ENCODE results near the gene CIROP. TPM values are rescaled to one million over a fixed set of nuclear protein-coding genes. Genes with fewer than 3 reads are reported as not detected.

CIROP gene
- total and polyA plus RNA-seq, 9 of the 15 experiments (the other 6 are each of a cell fraction or from before 2014, with no cell fraction given), result not detected

DNA sequence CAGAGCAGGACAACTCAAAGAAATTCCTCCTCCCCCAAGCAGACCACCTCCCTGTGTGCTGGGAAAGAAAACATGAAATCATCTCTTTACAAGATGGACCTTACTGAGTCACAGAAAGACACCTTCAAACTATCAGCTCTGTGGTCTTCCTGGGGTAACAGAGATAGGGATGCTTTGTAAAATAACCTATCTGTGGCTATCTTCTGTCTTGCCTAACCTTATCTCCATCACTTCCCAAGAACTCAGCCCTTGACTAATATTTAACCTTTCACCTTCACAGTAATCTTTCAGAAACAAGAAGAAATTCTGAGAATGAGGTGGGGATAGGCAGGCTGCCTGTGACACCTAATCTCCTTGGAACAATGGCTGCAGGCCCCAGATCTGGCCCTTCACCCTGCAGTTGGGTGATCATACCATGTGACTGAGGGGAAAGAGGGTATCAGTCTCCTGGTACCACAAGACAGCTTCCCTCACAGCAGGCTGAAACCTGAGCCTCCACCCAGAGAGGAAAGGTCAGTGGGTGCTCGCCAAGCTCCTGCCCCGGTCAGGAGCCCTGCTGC lies 41.6 kb upstream of the CIROP start (continued):
- TF ChIP-seq GABPA (tag; conservative IDR thresholded peaks at IDR 0.05; ENCODE audit: low read depth) (no peak), PRPF4 (IDR thresholded peaks at IDR 0.05; ENCODE audit: insufficient read depth, low read depth, low read length, poor library complexity, severe bottlenecking) (no peak), NEUROD1 (IDR thresholded peaks at IDR 0.05; ENCODE audit: borderline replicate concordance, low read depth, low read length, partially characterized antibody) (no peak), HMG20A (CRISPR knock-in tag; conservative IDR thresholded peaks at IDR 0.05) (no peak), LEF1 (IDR thresholded peaks at IDR 0.05) (peak; percentile 54), SMARCB1 (IDR thresholded peaks at IDR 0.05; ENCODE audit: insufficient read length, low read depth) (peak; percentile 6), ZNF764 (CRISPR knock-in tag; IDR thresholded peaks at IDR 0.05; ENCODE audit: low read depth) (no peak), ZNF239 (CRISPR knock-in tag; IDR thresholded peaks at IDR 0.05) (no peak), PTTG1 (tag; IDR thresholded peaks at IDR 0.05; ENCODE audit: low read depth) (no peak), KAT7 (CRISPR knock-in tag; IDR thresholded peaks at IDR 0.05; ENCODE audit: borderline replicate concordance) (no peak), U2AF1 (optimal IDR thresholded peaks at IDR 0.05; ENCODE audit: low read depth, low read length) (peak; percentile 37), ZNF707 (CRISPR knock-in tag; conservative IDR thresholded peaks at IDR 0.05) (no peak), ETV1 (tag; conservative IDR thresholded peaks at IDR 0.05; ENCODE audit: low read depth) (no peak), ZNF586 (CRISPR knock-in tag; conservative IDR thresholded peaks at IDR 0.05) (no peak), MNT (conservative IDR thresholded peaks at IDR 0.05) (peak in 1 of 2 experiments; percentile 81; a peak in 2 of 4 replicates), SMARCA5 (IDR thresholded peaks at IDR 0.05) (no peak), ARID2 (IDR thresholded peaks at IDR 0.05) (no peak), ZNF311 (CRISPR knock-in tag; IDR thresholded peaks at IDR 0.05) (peak; percentile 63; the same call in 1 of the 2 replicates), MIER1 (IDR thresholded peaks at IDR 0.05; ENCODE audit: low read depth) (no peak), RCOR1 (IDR thresholded peaks at IDR 0.05; ENCODE audit: borderline replicate concordance in 1 of 2, low read depth in 2 of 2, low read length in 2 of 2) (peak; percentile 86 to 98; a peak in 3 of 4 replicates), E2F6 (IDR thresholded peaks at IDR 0.05; ENCODE audit: borderline replicate concordance in 1 of 2, extremely low read depth in 1 of 2, insufficient read depth in 1 of 2, insufficient read length in 1 of 2, low read depth in 1 of 2, low read length in 1 of 2, poor library complexity in 1 of 2, severe bottlenecking in 1 of 2) (no peak), NCOA6 (IDR thresholded peaks at IDR 0.05) (peak; percentile 74), HDAC8 (tag; IDR thresholded peaks at IDR 0.05) (no peak)
- TF ChIP-seq, protein P1, sequence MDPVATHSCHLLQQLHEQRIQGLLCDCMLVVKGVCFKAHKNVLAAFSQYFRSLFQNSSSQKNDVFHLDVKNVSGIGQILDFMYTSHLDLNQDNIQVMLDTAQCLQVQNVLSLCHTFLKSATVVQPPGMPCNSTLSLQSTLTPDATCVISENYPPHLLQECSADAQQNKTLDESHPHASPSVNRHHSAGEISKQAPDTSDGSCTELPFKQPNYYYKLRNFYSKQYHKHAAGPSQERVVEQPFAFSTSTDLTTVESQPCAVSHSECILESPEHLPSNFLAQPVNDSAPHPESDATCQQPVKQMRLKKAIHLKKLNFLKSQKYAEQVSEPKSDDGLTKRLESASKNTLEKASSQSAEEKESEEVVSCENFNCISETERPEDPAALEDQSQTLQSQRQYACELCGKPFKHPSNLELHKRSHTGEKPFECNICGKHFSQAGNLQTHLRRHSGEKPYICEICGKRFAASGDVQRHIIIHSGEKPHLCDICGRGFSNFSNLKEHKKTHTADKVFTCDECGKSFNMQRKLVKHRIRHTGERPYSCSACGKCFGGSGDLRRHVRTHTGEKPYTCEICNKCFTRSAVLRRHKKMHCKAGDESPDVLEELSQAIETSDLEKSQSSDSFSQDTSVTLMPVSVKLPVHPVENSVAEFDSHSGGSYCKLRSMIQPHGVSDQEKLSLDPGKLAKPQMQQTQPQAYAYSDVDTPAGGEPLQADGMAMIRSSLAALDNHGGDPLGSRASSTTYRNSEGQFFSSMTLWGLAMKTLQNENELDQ (CRISPR knock-in tag; IDR thresholded peaks at IDR 0.05; ENCODE audit: borderline replicate concordance), result no peak

Data from K562 (cell line).